ENCODE results near the gene OCLN. TPM values are rescaled to one million over a fixed set of nuclear protein-coding genes. Genes with fewer than 3 reads are reported as not detected.
"Not testable (repeated sequence)": the region's sequence is repeated elsewhere in the genome, so short reads cannot be mapped to it uniquely, and the experiment has no call there.

OCLN gene
- total RNA-seq, 1 donor from 2014 or later = 6.7 TPM

DNA sequence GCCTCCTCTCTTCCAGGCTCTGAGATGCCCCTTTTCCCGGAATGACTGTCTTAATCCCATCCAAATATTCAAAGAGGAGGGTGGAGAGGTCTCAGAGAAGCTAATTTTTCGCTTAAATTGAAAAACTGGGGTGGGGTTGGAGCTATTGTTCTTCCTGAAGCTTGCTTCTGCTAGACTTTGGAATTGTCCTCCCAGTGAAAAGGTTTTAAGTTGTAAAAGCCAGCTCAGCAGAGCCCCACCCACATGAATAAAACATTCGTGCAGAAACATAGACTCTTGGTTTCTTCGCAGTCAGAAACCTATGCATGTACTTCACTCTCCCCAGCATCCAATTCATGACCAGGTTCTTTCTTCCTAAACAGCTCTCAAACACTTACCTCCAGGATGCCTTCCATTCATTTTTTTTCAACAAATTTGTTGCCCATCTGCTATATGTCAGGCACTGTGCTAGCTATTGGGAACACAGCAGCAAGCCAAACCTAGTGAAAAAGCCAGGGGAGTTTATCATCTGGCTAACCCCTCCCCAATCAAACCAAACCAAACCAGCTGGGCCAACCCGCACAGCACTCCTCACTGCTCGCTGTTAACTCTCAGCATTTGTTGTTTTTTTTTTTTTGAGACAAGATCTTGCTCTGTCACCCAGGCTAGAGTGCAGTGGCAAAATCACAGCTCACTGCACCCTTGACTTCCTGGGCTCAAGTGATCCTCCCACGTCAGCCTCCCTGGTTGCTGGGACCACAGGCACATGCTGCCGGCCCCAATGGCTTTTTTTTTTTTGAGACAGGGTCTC, 37.9 kb upstream of the OCLN start:
- H3K36me3 Mint-ChIP-seq (ENCODE audit: low read depth) = no peaks in the 10 kb centered on the region
- DNase-seq (ENCODE audit: low read depth, low spot score) = no peak
- peak overlapping the region; percentile 19 for H3K27ac Mint-ChIP-seq (ENCODE audit: unreplicated experiment)
- TF ChIP-seq, protein P1, sequence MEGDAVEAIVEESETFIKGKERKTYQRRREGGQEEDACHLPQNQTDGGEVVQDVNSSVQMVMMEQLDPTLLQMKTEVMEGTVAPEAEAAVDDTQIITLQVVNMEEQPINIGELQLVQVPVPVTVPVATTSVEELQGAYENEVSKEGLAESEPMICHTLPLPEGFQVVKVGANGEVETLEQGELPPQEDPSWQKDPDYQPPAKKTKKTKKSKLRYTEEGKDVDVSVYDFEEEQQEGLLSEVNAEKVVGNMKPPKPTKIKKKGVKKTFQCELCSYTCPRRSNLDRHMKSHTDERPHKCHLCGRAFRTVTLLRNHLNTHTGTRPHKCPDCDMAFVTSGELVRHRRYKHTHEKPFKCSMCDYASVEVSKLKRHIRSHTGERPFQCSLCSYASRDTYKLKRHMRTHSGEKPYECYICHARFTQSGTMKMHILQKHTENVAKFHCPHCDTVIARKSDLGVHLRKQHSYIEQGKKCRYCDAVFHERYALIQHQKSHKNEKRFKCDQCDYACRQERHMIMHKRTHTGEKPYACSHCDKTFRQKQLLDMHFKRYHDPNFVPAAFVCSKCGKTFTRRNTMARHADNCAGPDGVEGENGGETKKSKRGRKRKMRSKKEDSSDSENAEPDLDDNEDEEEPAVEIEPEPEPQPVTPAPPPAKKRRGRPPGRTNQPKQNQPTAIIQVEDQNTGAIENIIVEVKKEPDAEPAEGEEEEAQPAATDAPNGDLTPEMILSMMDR (conservative IDR thresholded peaks at IDR 0.05) = no peak
- peaks cover 8% of the 10 kb centered on the region for H3K9me3 Mint-ChIP-seq
- no peak overlapping the region for H3K4me3 Mint-ChIP-seq
- no peaks in the 10 kb centered on the region for H3K27me3 Mint-ChIP-seq (ENCODE audit: low read depth)
- peaks cover 9% of the 10 kb centered on the region for H3K4me1 Mint-ChIP-seq

DNA sequence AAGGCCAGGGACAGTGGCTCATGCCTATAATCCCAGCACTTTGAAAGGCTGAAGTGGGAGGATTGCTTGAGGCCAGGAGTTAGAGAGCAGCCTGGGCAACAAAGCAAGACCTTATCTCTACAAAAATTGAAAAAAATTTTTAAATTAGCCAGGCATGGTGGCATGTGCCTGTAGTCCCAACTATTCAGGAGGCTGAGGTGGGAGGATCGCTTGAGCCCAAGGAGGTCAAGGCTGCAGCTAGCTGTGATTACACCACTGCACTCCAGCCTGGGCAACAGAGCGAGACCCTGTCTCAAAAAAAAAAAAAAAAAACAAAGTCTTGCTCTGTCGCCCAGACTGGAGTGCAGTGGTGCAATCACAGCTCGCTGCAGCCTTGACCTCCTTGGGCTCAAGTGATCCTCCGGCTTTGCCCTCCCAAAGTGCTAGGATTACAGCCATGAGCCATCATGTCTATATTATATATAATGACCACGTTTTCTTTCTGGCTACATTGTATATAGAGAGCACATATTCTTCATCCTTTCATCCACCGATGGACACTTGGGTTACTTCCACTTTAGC, 37.1 kb upstream of the OCLN start:
- not testable (repeated sequence) for DNase-seq (ENCODE audit: low read depth, low spot score); H3K27ac Mint-ChIP-seq (ENCODE audit: unreplicated experiment); H3K4me1 Mint-ChIP-seq; H3K27me3 Mint-ChIP-seq (ENCODE audit: low read depth); H3K9me3 Mint-ChIP-seq; H3K36me3 Mint-ChIP-seq (ENCODE audit: low read depth); H3K4me3 Mint-ChIP-seq

GRCh38 chr5:69462170-69462569, 30.4 kb upstream of the OCLN start:
- Mint-ChIP-seq H3K9me3 (peaks cover 8% of the 10 kb centered on the region), H3K27ac (ENCODE audit: unreplicated experiment) (no peak overlapping the region), H3K36me3 (ENCODE audit: low read depth) (no peaks in the 10 kb centered on the region), H3K4me1 (no peaks in the 10 kb centered on the region), H3K4me3 (no peak overlapping the region), H3K27me3 (ENCODE audit: low read depth) (no peaks in the 10 kb centered on the region)
- TF ChIP-seq, protein P1 (conservative IDR thresholded peaks at IDR 0.05) = no peak
- no peak for DNase-seq (ENCODE audit: low read depth, low spot score)

- H3K9me3 Mint-ChIP-seq; DNase-seq (ENCODE audit: low read depth, low spot score); H3K27me3 Mint-ChIP-seq (ENCODE audit: low read depth); H3K36me3 Mint-ChIP-seq (ENCODE audit: low read depth); H3K27ac Mint-ChIP-seq (ENCODE audit: unreplicated experiment); H3K4me1 Mint-ChIP-seq; H3K4me3 Mint-ChIP-seq: not testable (repeated sequence)
These were observed 26.2 kb upstream of the OCLN start for GRCh38 chr5:69466375-69466774.

DNA sequence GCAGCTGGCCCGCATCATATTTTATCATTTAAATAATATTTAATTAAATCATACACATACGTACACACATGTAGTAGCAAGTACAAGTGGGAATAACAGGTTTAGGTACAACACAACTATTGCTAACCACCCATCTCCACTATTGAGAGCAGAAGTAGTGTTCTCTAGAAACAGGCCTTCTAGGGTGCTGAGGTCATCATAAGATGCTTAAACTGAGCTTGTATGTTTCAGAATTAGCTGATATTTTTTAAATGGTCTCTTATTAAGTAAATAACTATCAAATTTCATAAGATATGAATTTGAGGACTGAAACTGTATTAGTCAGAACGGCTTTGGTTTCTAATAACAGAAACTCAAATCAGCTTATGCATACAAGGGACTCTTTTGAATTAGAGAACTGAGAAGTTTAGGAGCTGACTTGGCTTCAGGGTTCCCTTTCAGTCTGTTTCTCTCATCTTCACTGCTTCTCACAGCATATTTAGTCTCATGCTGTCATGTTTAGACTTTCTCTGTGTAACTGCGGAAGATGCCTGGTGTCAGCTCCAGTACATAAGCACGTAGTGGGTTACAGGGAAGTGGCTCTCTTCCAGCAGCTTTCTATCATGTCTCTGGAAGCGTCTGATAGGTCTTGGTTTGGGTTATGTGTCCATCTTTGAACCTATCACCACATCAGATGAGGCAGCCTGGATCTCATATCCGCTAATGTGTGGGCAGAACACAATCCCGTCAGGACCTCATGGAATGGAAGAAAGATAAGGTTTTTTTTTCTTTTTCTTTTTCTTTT, 25.0 kb upstream of the OCLN start:
- Mint-ChIP-seq H3K9me3 (peaks cover 2% of the 10 kb centered on the region), H3K4me3 (no peak overlapping the region), H3K27me3 (ENCODE audit: low read depth) (no peaks in the 10 kb centered on the region), H3K36me3 (ENCODE audit: low read depth) (no peaks in the 10 kb centered on the region), H3K27ac (ENCODE audit: unreplicated experiment) (no peak overlapping the region), H3K4me1 (no peaks in the 10 kb centered on the region)
- TF ChIP-seq, protein P1 (conservative IDR thresholded peaks at IDR 0.05) = no peak
- DNase-seq (ENCODE audit: low read depth, low spot score) = no peak

GRCh38 chr5:69468631-69469030, 24.0 kb upstream of the OCLN start:
- H3K27me3 Mint-ChIP-seq (ENCODE audit: low read depth) = no peaks in the 10 kb centered on the region

GRCh38 chr5:69471516-69471915, 21.1 kb upstream of the OCLN start:
- not testable (repeated sequence) for H3K9me3 Mint-ChIP-seq; H3K4me3 Mint-ChIP-seq; H3K4me1 Mint-ChIP-seq; H3K27ac Mint-ChIP-seq (ENCODE audit: unreplicated experiment); DNase-seq (ENCODE audit: low read depth, low spot score); H3K27me3 Mint-ChIP-seq (ENCODE audit: low read depth); H3K36me3 Mint-ChIP-seq (ENCODE audit: low read depth)

More at GRCh38 chr5:69468631-69469030, 24.0 kb upstream of the OCLN start:
- TF ChIP-seq, protein P1 (conservative IDR thresholded peaks at IDR 0.05) = no peak
- peaks cover 2% of the 10 kb centered on the region for H3K9me3 Mint-ChIP-seq
- no peaks in the 10 kb centered on the region for H3K36me3 Mint-ChIP-seq (ENCODE audit: low read depth)
- H3K27ac Mint-ChIP-seq (ENCODE audit: unreplicated experiment) = no peak overlapping the region
- no peak overlapping the region for H3K4me3 Mint-ChIP-seq
- no peaks in the 10 kb centered on the region for H3K4me1 Mint-ChIP-seq
- no peak for DNase-seq (ENCODE audit: low read depth, low spot score)

DNA sequence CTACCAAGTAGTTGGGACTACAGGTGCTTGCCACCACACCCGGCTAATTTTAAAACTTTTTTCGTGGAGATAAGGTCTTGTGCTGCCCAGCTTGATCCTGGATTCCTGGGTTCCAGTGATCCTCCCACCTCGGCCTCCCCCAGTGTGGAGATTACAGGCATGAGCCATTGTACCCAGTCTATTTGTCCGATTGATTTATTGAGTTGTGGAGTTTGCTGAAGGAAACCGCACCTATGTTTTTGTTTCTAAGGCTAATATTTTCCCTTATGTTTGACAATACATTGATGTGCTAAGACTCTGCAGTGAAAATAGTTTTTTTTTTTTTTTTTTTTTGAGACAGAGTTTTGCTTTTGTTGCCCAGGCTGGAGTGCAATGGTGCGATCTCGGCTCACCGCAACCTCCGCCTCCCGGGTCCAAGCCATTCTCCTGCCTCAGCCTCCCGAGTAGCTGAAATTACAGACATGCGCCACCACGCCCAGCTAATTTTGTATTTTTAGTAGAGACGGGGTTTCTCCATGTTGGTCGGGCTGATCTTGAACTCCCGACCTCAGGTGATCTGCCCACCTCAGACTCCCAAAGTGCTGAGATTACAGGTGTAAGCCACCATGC, 20.0 kb upstream of the OCLN start:
- H3K36me3 Mint-ChIP-seq (ENCODE audit: low read depth); H3K9me3 Mint-ChIP-seq; H3K27me3 Mint-ChIP-seq (ENCODE audit: low read depth); H3K4me3 Mint-ChIP-seq; H3K27ac Mint-ChIP-seq (ENCODE audit: unreplicated experiment); DNase-seq (ENCODE audit: low read depth, low spot score); H3K4me1 Mint-ChIP-seq: not testable (repeated sequence)

Measured in neural crest cell (in vitro differentiated cells).